Activated T-helper 1 cell treated with anti-CD3 and anti-CD28 coated beads, Interleukin-2, amount 50 U/mL, for 16 hours (primary cell): ENCODE results near the gene STMP1.

Experiments
- DNase-seq, 2 donors: peaks; one replicate each; pipeline ENCODE4 v3.0.0-alpha.2; 2020; ENCODE audit warnings: low read depth in 1 of 2, low spot score in 1 of 2

STMP1 gene

DNA sequence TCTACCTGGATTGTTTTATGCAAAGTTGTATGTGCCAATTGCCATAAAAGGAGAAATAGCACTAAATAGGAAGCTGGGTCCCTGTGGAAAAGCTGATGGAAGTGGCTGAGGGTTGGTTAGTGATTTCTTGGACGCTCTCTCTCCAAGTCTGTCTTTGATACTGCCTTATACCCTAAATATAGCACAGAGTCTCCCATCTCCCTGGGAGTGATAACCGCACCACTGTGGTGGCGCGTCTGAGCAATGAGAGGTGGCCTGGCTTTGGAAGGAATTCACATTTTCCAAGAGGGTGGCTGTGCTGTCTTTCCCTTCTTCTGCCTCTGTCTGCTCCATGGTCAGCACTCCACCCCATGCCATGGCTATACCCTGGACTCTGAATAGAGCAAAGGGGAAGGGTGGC lies 31.2 kb downstream of the STMP1 start:
- DNase-seq, result no peak

DNA sequence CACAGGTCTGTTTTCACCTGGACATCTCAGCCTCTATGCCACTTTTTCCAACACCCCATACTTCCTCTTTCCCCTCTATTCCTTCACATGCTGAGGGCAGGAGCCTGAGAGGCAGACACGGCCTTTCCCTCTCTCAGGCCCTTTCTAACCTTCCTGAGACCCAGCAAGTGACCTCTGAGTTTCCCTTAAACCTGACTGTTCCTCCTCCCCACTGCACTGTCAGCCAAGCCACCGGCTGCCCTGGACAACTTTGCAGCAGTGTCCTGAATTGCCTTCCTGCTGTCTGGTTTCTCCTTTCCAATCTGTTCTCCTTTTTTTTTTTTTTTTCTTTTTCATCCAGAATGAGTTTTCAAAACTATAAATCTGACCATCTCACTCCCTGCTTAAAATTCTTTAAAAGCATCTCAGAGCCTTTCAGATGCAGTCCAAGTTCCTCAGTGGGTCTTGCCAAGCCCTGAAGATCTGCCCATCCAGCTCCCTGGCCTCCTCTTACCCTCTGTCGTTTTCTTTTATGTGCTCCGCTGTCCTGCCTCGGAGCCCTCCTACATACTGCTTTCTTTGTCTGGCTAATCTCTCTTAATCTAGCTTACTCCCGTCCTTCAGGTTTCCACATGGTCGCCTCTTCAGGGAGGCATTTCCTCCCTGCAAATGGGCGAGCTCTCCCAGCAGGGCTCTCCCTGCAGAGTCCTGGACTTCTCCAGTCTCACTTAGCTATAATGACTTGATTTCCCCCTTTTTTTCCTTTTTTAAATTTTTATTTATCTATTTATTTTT lies 35.1 kb downstream of the STMP1 start:
- no peak for DNase-seq

DNA sequence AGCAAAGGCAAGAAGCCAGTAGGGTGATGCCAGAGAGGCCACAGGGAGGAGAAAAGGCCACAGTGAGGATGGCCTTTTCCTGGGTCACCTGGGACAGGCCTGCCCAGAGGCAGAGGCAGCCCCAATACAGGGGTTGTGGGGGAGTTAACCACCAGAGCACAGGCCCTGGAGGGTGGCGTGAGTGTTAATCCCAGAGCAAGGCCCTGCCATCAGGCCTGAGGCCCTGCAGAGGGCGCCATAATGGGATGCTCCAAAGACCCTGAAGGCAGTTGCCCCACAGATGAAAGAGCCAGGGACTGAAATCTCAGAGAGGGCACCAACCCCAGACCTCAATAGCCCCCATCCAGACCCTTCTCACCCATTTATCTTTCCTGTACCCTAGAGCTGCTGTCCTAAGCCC lies 41.8 kb downstream of the STMP1 start:
- no peak for DNase-seq

DNA sequence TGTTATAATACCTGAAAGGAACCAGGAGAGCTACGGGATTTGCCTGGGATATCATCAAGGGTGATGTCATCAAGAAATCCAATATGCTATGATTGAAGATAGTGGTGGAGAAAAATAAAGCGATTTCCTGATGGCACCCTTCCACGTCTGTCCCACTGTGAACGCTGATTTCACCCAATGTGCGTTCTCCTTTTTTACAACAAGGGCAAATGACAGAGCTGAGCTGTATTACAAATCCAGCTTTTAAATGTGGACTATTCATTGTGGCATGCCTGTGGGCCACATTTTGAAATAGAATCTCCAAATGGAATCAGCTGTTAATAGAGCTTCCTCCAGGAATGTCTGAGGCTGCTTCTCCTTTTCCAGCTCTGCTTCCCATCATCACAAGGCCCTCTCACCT lies 42.4 kb downstream of the STMP1 start:
- no peak for DNase-seq

DNA sequence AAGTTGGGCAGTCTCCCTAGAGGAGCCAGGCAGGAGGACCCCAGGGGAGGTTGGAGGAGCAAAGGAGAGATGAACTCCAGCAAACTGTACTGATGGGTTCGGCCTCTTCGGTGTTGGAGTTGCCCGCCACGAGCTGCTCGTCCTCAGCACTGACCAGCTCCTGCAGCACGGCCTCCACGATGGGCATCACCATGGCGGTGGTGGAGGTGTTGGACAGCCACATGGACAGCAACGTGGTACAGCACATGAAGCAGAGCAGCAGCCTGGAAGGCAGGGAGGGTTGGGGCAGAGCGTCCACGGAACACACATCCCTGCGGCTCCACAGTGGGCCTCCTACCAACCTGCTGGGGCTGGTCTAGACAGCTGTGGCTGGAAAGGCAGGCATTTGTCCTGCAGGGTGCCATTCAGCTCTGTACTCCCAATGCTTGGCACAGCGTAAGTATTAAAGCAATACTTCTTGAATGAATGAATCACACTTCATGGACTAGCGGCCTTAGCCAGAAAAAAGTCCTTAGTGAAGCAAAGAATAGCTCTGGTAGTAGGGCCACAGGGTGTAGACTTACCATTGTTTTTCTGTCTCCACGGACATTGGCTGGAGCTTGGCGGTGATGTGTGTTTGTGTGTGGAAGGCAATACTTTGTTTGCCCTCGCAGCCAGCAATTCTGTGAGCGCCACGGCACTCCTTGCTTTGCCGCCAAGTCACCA lies 43.9 kb downstream of the STMP1 start:
- DNase-seq, result no peak

DNA sequence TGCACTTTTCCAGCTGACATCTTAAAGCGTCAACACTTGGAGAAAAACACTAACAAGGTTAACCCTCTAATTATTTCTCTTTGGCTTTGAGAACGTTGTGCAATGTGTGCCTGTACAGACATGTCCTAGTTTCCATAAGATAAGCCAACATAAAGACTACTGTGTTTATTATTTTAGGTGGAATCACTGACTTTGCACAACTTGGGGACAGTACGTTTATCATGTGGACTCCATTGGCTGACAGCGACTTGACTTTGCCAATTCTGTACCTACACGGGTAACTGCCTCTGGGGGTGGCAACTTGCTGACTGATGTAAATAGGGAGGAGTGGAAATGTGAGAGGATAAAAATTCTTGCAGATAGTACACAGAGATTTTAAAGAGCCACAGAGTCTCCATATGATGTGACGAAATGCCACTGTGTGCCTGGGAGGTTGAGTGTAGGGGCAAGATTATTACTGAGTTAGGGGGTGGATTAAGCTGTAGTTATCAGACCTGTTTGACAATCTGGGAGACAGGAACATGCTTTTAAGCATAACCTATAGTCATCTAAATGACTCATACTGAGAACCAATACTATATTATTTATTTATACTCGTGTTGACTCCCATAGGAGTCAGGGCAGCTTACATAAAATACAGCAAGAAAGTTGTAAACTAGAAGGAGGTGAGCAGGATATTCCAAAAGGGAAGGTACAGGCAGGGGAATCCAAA lies 44.7 kb downstream of the STMP1 start:
- DNase-seq, result no peak

DNA sequence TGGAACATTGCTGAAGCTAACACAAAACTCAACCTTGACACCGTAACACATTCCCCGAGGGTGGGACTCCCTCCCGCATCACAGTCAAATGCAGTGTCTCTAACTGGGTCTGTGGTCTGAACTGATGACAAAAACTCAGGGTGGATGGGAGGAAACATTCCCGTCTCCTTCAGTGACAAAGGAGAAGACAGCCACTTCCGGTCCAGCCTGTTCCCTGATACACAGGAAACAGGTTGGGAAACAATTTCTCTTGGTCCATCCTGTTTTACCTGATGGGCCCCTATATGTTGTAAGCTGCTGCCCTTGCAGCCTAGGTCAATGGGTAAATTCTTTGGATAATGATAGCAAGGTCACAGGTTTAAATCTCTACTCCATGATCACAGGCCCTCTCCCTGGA lies 45.3 kb downstream of the STMP1 start:
- DNase-seq, result no peak

DNA sequence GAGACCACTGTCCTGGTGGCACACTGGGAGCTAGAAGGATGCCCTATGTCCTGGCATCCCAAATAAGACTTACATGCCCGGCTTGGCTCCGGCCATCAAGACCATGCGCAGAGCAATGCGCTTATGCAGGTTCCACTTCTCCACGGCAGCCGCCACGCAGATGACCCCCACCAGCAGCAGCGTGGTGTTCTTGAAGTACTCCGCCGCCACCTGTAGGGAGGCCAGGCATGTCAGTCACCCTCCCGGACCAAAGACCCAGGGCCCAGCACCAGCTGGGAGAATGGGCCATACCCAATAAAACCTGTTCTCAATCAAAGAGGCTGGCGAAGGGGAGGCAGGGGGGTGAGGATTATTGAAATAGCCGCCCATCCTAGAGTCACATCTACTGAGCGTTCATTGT lies 45.7 kb downstream of the STMP1 start:
- no peak for DNase-seq

DNA sequence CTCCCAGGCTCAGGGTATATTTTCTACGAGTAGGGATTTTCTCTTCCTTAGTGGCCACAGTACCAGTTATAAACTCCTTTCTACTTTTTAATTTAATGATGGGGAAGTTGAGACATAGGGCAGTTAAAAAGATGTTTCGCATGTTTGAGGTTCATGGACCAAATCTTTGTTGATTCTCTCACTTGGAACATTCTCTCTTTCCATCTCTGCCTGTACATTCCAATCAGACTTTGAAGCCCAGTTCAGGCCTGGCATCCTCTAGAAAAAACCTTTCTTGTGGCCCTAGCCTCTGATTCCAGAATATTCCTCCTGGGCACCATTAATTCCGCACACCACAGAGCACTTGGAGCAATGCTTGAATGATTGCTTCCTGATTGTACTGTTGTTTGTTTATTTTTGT lies 47.2 kb downstream of the STMP1 start:
- no peak for DNase-seq

DNA sequence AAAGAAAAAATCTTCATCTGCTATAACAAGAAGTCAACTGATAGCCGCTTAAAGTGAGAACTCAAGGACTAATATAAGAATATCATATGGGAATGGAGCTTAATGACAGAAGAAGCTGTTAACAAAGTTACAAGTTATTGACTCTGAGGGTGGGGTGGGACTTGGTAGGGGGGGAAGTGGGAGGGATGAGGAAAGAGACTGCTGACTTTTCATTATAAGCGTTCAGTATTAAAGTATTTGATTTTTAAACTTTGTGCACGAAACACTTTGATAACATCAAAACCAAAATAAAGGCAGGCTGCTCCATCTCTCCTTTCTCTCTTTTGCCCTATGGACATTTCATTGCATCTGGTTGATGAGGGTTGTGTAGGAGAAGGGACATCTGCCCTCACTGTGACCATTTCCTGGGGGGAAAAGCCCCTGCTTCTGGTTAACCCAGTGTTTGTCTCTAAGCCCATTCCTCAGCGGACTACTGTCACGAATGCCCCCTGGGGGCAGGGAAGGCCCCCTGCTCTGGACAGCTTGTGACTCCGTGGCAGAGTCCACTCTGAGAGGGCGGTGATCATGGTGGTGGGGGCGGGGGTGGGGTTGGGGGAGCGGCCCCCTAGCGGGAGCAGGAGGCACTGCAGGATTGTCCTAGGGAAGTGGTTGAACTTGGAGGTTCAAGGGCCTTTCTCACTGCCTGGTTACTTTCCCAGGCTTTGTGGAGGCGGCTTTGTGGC lies 48.3 kb downstream of the STMP1 start:
- no peak for DNase-seq

DNA sequence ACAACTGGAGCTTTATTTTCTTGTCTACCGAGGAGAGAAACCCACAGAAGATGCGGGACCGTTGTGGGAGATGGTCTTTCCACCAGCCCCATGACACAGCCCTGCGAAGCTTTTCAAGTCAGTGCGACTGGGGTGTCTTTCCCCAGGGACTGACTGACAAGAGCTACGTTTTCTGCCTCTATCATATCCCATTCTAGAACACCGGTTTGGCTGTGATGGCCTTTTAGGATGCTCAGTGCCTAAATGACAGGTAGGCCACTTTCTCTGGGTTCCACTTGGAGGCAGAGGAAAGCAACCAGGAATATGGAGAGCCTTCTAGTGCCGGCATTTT lies 48.8 kb downstream of the STMP1 start:
- DNase-seq, result no peak

DNA sequence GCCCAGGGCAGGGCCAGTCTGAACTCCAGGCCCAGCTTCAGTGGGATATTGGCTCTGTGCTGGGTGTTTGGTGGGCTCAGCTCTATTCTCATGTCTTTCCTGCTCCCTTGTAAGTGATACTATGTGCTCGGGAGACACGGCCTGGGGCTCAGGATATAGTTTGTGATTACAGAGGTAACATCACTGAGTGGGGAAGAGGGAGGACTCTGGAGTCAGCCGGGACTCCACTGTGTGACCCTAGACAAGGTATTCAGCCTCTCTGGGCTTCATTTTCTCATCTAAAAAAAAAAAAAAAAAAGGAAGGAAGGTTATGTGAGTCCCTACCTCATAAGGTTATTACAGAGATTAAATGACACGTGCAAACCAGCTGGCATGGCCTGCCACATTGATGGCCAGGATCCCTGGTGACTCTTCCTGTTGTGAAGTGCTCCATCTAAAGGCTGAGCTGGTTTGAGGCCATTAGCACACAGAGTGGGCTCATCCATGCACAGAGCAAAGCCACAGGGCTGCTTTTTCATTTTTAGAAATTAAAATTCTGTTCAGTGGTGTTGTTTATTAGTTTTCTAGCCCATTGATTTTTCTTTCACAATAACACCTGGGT lies 50.0 kb downstream of the STMP1 start:
- DNase-seq, result no peak

DNA sequence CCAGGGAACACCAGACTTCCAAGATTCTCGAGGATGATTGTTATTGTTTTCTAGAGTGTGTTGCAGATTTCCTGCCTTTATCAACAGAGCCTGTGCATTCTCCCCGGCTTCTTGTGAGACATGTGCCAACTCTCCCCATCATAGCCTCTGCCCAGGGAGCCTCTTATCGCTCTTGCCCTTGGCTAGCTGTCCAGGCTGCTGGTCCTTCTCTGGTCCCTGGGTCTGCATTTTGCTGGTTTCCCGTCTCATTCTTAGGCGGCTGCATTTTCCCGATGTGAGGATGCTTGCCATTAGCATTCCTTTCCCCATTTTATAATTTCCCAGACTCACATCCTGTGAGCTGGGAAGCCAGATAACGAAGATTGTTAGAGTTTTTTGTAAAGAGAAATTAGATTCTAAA lies 50.5 kb downstream of the STMP1 start:
- DNase-seq, result no peak

DNA sequence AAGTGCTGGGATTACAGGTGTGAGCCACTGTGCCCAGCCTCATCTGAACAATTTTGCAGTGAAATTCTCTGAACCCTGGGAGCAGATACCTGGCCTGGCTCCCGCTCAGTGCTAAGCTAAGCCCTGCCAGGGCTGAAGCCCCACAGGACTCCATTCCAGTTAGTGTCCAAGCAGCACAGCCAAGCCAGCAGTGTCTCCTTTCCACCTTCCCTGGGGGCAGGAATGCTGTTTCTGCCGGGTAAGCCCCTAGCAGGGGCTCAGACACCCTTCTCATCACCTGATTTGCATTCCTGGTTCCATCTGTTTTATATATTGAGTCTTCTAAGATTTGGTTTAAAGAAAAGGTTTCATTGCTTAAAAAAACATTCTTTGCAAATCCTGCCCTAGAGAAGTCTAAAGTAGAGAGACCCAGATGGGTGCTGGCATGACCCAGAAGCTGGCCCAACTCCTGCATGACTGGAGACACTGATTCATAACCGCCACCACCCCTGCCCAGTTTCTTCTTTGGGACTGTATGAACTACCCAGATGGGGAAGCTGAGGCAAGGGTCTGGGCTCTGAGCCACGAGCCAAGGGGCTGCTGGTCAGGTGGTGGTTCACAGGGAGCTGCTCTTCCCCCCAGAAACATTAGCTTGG lies 51.6 kb downstream of the STMP1 start:
- no peak for DNase-seq

DNA sequence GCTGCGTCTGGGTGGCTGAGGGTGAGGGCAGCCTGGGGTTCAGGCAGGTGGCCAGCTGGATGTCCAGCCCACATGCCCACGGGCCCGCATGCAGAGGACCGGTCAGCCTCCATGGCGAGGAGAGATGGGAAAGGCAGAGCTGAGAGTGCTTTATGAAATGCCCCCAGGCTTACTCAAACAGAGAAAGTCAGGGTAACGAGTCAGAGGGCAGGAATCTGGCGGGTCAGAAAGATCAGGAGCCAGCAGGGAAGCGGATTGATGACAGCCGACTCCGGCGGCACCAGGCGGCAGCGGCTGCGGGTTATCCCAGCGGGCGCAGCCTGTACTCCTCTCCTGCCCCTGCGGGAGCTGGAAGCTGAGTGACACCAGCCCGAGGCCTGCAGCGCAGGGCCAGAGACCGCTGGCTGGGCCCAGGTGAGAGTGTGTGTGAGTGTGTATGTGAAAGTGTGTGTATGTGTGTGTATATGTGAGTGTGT lies 52.3 kb downstream of the STMP1 start:
- DNase-seq, result no peak

DNA sequence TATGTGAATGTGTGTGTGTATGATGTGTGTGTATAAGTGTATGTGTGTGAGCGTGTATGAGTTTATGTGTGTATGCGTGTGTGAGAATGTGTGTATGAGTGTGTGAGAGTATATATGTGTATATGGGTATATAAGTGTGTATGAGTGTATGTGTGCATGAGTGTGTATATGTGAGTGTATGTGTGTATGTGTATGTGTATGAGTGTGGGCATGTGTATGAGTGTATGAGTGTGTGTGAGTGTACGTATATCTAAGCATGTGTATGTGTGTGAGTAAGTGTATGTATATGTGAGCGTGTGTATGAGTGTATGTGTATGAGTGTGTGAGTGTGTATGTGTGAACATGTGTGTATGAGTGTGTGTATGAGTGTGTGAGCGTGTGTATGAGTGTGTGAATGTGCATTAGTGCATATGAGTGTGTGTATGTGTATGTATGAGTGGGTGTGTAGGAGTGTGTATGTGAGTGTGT lies 52.8 kb downstream of the STMP1 start:
- DNase-seq, result no peak

DNA sequence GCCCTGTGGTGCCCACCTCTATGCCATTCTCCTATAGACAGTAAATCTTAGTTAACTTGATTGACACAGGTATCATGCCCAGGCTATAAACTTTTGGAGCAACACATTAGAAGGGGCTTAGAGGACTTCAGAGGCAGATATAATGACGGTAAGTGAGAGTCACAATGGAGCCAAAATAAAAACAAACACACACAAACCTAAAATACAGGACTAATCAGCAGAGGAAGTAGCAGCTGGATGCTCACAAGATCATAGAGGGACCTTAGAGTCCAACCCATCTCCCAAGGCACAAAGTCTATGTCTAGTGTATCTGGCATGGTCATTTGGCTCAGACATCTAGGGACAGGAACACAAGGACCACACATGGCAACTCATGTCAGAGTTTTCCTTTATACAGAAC lies 53.4 kb downstream of the STMP1 start:
- DNase-seq, result no peak

DNA sequence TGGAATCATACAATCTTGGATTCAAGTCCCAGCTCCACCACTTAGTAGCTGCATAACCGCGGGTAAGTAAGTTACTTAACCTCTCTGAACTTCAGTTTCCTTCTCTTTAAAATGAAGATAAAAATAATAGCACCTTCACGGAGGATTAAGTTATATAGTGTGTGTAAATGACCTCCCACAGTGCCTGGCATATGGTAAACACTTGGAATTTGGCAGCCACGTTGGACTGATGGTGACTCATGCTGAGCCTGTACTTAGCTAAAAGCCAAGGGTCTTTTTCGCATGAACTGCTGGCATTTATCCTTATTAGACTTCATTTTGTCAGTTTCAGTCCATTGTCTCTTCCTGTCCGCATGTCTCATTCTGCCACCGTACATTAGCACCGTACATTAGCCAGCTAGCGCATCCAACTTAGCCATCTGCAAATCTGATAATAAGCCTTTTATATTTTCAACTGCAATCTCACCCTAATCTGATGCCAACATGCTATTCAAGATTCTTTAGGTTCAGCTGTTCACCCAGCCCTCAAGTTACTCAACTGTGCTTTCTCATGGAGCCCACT lies 54.4 kb downstream of the STMP1 start:
- no peak for DNase-seq

DNA sequence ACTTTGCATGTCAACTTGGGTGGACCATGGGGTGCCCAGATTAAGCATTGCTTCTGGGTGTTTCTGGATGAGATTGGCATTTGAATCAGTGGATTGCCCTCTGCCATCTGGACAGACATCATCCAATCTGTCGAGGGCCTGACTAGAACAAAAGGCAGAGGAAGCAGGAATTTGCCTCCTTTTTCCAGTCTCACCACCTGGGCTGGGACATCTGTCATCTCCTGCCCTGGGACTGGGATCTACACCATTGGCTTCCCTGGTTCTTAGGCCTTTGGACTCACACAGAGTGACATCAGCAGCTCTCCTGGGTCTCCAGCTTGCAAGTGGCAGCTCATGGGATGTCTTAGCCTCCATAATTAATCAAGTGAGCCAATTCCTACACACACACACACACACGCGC lies 55.4 kb downstream of the STMP1 start:
- no peak for DNase-seq

DNA sequence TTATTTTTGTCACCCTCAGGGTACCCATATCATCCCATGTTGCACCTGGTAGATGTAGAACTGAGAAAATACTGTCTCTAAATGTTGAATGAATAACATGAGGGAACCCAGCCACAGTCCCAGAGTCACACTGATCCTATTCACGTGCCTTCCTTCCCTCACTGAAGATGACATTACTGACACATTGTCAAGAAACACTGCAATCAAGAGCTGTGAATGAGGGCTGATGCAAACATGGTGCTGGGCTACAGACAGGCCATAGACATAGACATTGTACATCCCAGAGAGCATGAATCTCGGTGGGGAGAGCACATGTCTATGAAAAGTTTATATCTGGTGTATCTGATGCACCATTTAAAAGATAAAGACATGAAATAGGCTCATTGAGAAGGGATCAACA lies 55.9 kb downstream of the STMP1 start:
- no peak for DNase-seq
